ENCODE measurements around the gene IGFBP4. TPM values are rescaled to one million over a fixed set of nuclear protein-coding genes. Genes with fewer than 3 reads are reported as not detected.

Gene IGFBP4
- total RNA-seq, 2 experiments from 2014 or later: 10.7 to 11.6 TPM

GRCh38 chr17:40433551-40434415, 9.5 kb upstream of the IGFBP4 start:
- no peaks in the 10 kb centered on the region for H3K27me3 Mint-ChIP-seq
- intact Hi-C loops (cut with micrococcal nuclease): no loop called here
- peak; percentile 82 for ATAC-seq
- H3K4me3 Mint-ChIP-seq: no peak overlapping the region
- H3K27ac Mint-ChIP-seq: no peak overlapping the region
- H3K9me3 Mint-ChIP-seq: no peaks in the 10 kb centered on the region
- H3K4me1 Mint-ChIP-seq (ENCODE audit: low read depth): peaks cover 15% of the 10 kb centered on the region
- TF ChIP-seq CTCF (IDR thresholded peaks at IDR 0.05): peak; percentile 52
- peak; percentile 43 for DNase-seq
- no peaks in the 10 kb centered on the region for H3K36me3 Mint-ChIP-seq (ENCODE audit: low read depth)
- ChIA-PET POLR2A (no interaction called here), CTCF (interaction anchor here (1.0 to 5.3 kb wide), 9 partner anchors 10 to 98 kb away, joined by 3 to 28 read pairs (median 7); no protein-coding TSS in a partner anchor)

GRCh38 chr17:40436636-40437035, 6.6 kb upstream of the IGFBP4 start:
- Mint-ChIP-seq H3K9me3 (no peaks in the 10 kb centered on the region), H3K36me3 (ENCODE audit: low read depth) (no peaks in the 10 kb centered on the region)
- intact Hi-C loops (cut with micrococcal nuclease): no loop called here

GRCh38 chr17:40437095-40437732, 6.0 kb upstream of the IGFBP4 start:
- CTCF ChIA-PET: interaction anchor here (1.3 to 8.6 kb wide), 4 partner anchors 19 to 98 kb away, joined by 5 to 97 read pairs (median 6); partner anchors contain the start of gene TOP2A
- no peaks in the 10 kb centered on the region for H3K36me3 Mint-ChIP-seq (ENCODE audit: low read depth)

More at GRCh38 chr17:40436636-40437035, 6.6 kb upstream of the IGFBP4 start:
- POLR2A ChIA-PET: interaction anchor here (1.3 kb wide), 1 partner anchor 9 kb away, joined by 4 read pairs; no protein-coding TSS in a partner anchor
- CTCF ChIA-PET: interaction anchor here (1.3 to 1.6 kb wide), 2 partner anchors 19 to 74 kb away, joined by 5 to 6 read pairs; partner anchors contain the start of gene TOP2A
- Mint-ChIP-seq H3K4me3 (no peak overlapping the region), H3K27ac (no peak overlapping the region), H3K4me1 (ENCODE audit: low read depth) (peaks cover 15% of the 10 kb centered on the region), H3K27me3 (no peaks in the 10 kb centered on the region)
- DNase-seq (no peak), ATAC-seq (no peak)
- no peak for TF ChIP-seq CTCF (IDR thresholded peaks at IDR 0.05)

DNA sequence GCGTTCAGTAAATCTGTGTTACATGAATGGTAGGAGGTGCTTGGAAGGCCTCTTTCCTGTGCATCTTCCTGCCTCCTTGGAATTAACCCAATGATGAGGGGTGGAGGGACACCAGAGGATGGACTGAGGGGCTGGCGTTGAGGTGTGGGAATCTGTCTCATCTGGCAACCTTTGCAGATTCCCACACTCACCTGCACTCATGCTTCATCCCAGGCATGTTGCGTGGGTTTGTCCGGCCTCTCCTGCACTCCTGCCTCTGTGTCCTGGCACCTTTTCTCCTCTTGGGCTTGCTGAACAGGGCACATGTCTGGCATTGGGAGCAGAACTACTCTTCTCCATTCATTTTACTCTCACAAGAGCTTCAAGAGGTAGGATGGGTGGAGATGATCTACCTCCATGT, 3.1 kb upstream of the IGFBP4 start:
- intact Hi-C loops (cut with micrococcal nuclease): loop anchor here (5.0 kb wide), 1 partner anchor 92 kb away; no protein-coding TSS in a partner anchor
- H3K36me3 Mint-ChIP-seq (ENCODE audit: low read depth): no peaks in the 10 kb centered on the region
- H3K27ac Mint-ChIP-seq: no peak overlapping the region
- no peak for ATAC-seq
- DNase-seq: no peak
- H3K4me3 Mint-ChIP-seq: no peak overlapping the region
- no peak for TF ChIP-seq CTCF (IDR thresholded peaks at IDR 0.05)
- H3K9me3 Mint-ChIP-seq: no peaks in the 10 kb centered on the region
- CTCF ChIA-PET: interaction anchor here (0.5 to 8.6 kb wide), 6 partner anchors 10 to 120 kb away, joined by 3 to 97 read pairs (median 5); no protein-coding TSS in a partner anchor
- POLR2A ChIA-PET: interaction anchor here (1.2 to 1.4 kb wide), 2 partner anchors 10 to 93 kb away, joined by 3 to 4 read pairs; no protein-coding TSS in a partner anchor
- H3K4me1 Mint-ChIP-seq (ENCODE audit: low read depth): peaks cover 20% of the 10 kb centered on the region
- peaks cover 3% of the 10 kb centered on the region for H3K27me3 Mint-ChIP-seq

More at GRCh38 chr17:40437095-40437732, 6.0 kb upstream of the IGFBP4 start:
- TF ChIP-seq CTCF (IDR thresholded peaks at IDR 0.05): no peak
- no peak for DNase-seq
- no peak for ATAC-seq
- no peak overlapping the region for H3K27ac Mint-ChIP-seq
- peaks cover 15% of the 10 kb centered on the region for H3K4me1 Mint-ChIP-seq (ENCODE audit: low read depth)
- POLR2A ChIA-PET: interaction anchor here (0.6 to 1.3 kb wide), 2 partner anchors 10 to 112 kb away, joined by 3 to 4 read pairs; no protein-coding TSS in a partner anchor
- no peaks in the 10 kb centered on the region for H3K9me3 Mint-ChIP-seq
- no peaks in the 10 kb centered on the region for H3K27me3 Mint-ChIP-seq
- H3K4me3 Mint-ChIP-seq: no peak overlapping the region
- intact Hi-C loops (cut with micrococcal nuclease): no loop called here

All from activated CD8-positive, alpha-beta T cell treated with anti-CD3 and anti-CD28 coated beads for 36 hours (primary cell).